ENCODE measurements around the gene AP1B1.

GRCh38 chr22:29302681-29303465, 85.5 kb downstream of the AP1B1 start:
- no peak for TF ChIP-seq GABPA (IDR thresholded peaks at IDR 0.05 in 1 of 2, conservative IDR thresholded peaks at IDR 0.05 in 1 of 2)
- TF ChIP-seq CTCF (IDR thresholded peaks at IDR 0.05; ENCODE audit: low read depth, low read length, missing input control): peak; percentile 25
- TF ChIP-seq RAD21 (IDR thresholded peaks at IDR 0.05): peak; percentile 10 to 33
- no peak for TF ChIP-seq EGR1 (IDR thresholded peaks at IDR 0.05; ENCODE audit: low read depth in 2 of 2)
- no peak for TF ChIP-seq ATF3 (IDR thresholded peaks at IDR 0.05)
